GM12873 (cell line): Measurements from ENCODE around the gene PREX1.

Experiments used
- CTCF ChIP-seq: IDR thresholded peaks from 2 replicates; pipeline ENCODE4 v1.5.1; 2012; ENCODE audit warnings: low read depth, mild to moderate bottlenecking, moderate library complexity, low read length, control low read depth; ENCODE audit not compliant: insufficient read depth; ENCODE audit errors: missing control alignments

The PREX1 gene

DNA sequence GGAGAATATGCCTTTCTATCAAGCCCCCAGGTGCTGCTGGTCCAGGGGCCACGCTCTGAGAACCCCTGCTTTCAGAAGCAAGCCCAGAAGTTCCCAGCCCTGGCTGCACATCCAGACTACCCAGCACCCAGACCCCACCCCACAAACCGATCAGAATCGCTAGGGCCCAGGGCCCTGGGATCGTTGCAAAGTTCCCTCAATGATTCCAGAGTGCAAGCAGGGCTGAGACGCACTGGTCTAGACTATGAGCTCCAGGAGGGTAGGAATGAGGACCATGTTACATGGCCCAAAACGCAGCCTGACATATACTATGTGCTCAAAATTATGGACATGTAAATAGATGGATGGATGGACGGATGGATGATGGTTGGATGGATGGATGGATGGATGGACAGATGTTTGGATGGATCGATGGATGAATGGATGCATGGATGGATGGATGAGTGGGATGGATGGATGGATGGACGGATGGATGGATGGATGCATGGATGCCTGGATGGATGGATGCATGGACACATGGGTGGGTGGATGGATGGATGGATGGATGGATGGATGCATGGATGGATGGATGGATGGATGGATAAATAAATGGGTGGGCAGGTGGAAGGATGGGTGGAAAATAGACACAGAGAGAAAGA lies 194.1 kb downstream of the PREX1 start:
- TF ChIP-seq CTCF, result no peak

DNA sequence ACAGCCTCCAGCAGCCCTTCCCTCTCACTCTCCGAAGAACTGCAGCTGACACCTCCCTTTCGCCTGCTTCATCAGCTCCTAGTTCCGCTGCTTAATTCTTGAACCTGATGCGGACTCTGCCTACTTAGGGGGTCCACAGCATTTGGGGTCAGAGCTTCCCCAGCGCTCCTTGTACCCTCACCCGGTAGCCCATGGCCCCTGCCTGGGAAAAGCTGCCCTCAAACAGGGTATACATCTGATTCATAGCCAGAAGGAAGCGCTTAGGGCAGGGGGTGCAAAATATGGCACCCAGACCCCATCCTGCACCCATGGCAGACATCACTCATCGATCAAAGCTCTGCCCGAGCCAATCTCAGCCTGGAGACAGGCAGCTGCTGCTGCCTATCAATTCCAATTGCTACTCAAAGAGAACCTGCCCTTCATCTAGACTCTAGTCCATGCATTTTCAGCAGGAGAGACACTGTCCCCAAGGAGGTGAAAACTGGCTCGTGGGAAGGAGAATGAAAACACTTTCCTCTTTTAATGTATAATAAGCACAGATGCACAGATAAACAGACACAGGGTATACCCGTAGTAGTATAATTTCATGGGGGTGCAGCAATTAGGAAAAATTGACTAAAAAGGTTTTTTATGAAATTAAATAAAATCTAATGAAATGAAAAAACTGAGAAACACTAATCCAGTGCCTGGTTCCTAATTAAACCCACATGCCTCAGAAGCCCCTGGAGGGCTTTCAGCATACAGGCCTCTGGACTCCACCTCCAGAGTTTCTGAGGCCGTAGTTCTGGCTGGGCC lies 194.8 kb downstream of the PREX1 start:
- no peak for TF ChIP-seq CTCF

DNA sequence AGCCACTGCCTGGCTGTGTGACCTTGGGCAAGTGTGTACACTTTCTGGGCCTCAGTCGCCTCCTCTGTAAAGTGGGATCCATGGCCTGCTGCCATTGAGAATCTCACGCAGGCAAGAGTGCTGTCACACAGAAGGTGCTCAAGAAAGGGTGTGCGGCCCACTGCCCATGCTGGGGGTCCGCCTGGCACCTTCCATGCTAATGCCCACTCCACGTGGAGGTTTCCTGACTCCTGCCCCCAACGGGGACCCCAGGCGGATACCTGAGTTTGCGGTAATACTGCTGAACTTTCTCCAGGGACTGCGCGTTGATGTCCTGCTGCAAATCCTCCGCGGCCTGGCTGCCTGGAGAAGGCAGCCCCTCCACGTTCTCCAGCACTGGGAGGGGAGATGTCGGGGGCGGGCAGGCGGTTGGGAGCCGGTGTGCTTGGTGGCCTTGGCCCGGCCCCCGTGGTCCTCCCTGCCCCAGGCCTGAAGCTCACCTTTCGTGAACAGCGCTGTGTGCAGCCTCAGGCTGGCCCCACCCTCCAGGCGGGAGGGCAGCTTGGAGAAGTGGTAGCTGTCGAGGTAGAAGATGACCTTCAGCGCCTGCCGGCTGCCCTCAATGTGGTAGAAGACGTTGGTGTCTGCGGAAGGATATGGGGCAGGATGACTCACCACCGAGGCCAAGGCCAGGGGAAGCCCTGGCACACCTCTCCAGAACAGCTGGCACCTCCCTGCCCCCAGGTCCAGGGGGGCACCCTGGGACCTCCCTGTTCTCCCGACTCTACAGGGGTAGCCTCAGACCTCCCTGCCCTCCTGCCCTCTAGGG lies 195.6 kb downstream of the PREX1 start:
- TF ChIP-seq CTCF, result no peak

DNA sequence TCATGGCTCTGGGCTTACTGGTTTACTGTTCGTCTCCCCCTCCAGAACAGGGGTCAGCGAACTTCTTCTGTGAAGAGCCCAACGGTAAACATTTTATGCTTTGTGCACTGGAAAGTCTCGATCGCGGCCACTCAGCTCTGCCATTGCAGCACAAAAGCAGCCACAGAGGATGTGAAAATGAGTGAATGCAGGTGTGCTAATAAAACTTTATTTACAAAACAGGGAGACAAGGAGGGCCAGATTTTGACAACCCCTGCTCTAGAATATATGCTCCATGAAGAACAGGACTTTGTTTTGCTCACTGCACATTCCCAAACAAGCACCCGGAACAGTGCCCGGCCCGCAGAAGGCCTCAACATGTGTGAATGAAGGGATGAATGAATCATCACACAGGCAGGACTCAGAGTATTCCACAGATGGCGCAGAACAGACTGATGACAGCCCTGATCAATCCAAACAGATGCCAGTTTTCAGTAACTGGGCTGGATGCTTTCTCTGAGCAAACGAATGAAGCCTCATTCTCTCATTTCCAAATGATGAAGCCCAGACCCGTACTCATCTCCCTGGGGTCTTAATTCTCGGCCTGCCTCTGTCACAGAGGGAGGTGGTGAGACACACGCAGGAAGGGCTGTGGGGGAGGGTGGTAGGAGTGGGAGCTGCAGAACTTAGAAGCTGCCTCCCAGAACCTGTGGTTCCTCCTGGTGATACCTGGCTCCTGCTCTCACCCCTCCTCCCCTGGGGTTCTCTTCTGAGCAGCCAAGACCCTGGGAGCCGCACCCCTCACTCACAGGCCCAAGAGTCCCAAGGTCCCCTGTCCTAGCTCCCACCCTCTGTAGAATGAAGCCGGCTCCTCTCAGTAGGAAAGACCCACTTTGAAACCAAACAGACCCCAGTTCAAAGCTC lies 196.4 kb downstream of the PREX1 start:
- TF ChIP-seq CTCF, result no peak

DNA sequence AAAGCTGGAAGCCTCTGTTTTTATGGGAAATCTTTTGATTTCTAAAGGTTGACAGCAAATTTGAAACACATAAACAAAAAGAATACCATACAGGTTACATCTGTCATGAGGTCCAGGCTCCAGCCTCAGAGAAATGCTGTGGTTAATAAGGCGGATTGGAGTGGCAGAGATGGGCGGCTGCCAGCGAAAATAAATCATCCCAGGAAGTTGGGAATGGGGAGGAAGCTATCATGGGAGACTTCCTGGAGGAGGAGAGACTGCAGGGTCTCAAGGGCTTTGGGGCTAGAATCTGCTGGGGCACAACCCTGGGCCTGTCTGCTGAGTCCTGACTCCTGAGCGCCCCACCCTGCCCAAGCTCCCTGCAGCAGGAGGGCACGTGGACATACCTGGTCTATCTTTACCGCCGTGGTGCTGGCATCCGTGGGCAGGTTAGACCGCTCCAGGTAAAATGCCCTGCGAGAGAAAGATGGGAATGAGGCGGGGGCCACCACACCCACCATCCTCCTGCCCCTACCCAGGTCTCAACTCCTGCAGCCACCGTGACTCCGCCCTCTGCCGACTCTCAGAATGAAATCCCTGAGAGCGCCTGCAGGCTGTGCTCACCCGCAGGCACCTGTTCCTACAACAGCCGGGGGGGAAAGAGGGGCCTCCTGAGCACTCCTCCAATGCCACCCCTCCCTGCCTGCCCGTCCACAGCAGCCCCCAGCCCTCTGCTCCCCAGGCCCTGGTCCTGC lies 197.3 kb downstream of the PREX1 start:
- no peak for TF ChIP-seq CTCF

DNA sequence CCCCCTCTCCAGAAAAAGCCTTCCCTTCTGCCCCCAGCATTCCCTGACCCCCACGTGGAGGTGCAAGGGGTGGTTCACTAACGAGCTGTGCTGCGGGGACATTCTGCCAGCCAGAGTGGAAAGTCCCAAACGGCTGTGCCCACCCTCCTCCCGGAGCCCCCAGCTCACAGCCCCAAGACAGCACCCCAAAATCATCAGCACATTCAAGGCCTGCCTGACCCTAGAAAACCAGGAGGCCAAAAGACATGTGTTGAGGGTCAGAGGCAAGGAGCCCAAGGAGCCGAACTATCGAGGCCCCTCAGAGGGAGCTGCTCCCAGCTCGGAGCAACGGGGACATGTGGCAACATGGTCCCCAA lies 197.9 kb downstream of the PREX1 start:
- no peak for TF ChIP-seq CTCF
